Cerebellar nuclear complex (tissue), 1 donor: ENCODE data around the gene SHB.
A peak's percentile ranks its signal among the peaks of the same experiment; 100 is the strongest.
"Not testable (repeated sequence)": the region's sequence is repeated elsewhere in the genome, so short reads cannot be mapped to it uniquely, and the experiment has no call there.

Experiments
- DNase-seq, 2 experiments: peaks; one replicate each; lab custom pipeline; 2025; lab: John Stamatoyannopoulos, UW

SHB gene

GRCh38 chr9:38063363-38063707 lies 5.7 kb downstream of the SHB start:
- no peak for DNase-seq

- no peak for DNase-seq
Measured at GRCh38 chr9:38062498-38063362, 6.3 kb downstream of the SHB start.

GRCh38 chr9:38062106-38062497 lies 6.9 kb downstream of the SHB start:
- DNase-seq = no peak

GRCh38 chr9:38061326-38061977 lies 7.6 kb downstream of the SHB start:
- DNase-seq = no peak

- no peak for DNase-seq
Measured at GRCh38 chr9:38060681-38061080, 8.3 kb downstream of the SHB start.

GRCh38 chr9:38059233-38059936 lies 9.6 kb downstream of the SHB start:
- DNase-seq = no peak

GRCh38 chr9:38058452-38059232 lies 10.4 kb downstream of the SHB start:
- no peak for DNase-seq

- no peak for DNase-seq
Measured at GRCh38 chr9:38057416-38058195, 11.4 kb downstream of the SHB start.

GRCh38 chr9:38054653-38055052 lies 14.4 kb downstream of the SHB start:
- no peak for DNase-seq

- no peak for DNase-seq
Measured at GRCh38 chr9:38053697-38054461, 15.1 kb downstream of the SHB start.

- no peak for DNase-seq
Measured at GRCh38 chr9:38051780-38052546, 17.1 kb downstream of the SHB start.

- DNase-seq = no peak
Measured at GRCh38 chr9:38048316-38048969, 20.6 kb downstream of the SHB start.

- peak; percentile 35 to 70 for DNase-seq
Measured at GRCh38 chr9:38047301-38048251, 21.5 kb downstream of the SHB start.

GRCh38 chr9:38046661-38047300 lies 22.2 kb downstream of the SHB start:
- no peak for DNase-seq

GRCh38 chr9:38045939-38046338 lies 23.1 kb downstream of the SHB start:
- DNase-seq = not testable (repeated sequence)

GRCh38 chr9:38044706-38045105 lies 24.3 kb downstream of the SHB start:
- no peak for DNase-seq

- DNase-seq = no peak
Measured at GRCh38 chr9:38043931-38044623, 24.9 kb downstream of the SHB start.
